HepG2 (cell line): ENCODE measurements around the gene TNC. TPM values are rescaled to one million over a fixed set of nuclear protein-coding genes. Genes with fewer than 3 reads are reported as not detected.

Experiments used
- ATAC-seq: fragments of 200-7000 bp; cut with Tn5 transposase; 3 replicates; pipeline ENCODE4 v1.9.1; 2020; ENCODE audit warnings: mild to moderate bottlenecking, moderate library complexity
- BruUV-seq: library from RNA; stranded (reverse); fragments of 400-500 nt; replicated peaks from 2 replicates; lab custom pipeline; 2021; lab: Mats Ljungman, UMichigan
- CTCF ChIA-PET: fragments of 300-600 bp; formaldehyde crosslinking; extraction: SDS; loops from one replicate; lab custom pipeline; 2021; ENCODE audit warnings: low total read pairs, inconsistent platforms, low intra/inter-chr PET ratio; lab: Yijun Ruan, JAX
- POLR2A ChIA-PET: fragments of 350-600 bp; sonication (Branson Sonifier 250); formaldehyde crosslinking; loops from one replicate; lab custom pipeline; 2020; ENCODE audit warnings: antibody characterized with exemption, inconsistent platforms; lab: Yijun Ruan, JAX
- DNase-seq: peaks from one replicate; pipeline ENCODE4 v3.0.0-alpha.2; 2015; ENCODE audit warnings: low spot score
- FAIRE-seq: peaks from 3 replicates; lab custom pipeline; 2011; peaks lifted over from hg19 to GRCh38; lab: Jason Lieb, UNC
- H2AFZ ChIP-seq: one replicate; pipeline ENCODE4 v1.6.1; 2011; ENCODE audit warnings: low read length, inconsistent platforms
- H3K27ac ChIP-seq: fragments of 300-600 bp; 3 replicates; pipeline ENCODE4 v1.8.0; 2011; ENCODE audit warnings: mixed run types, mild to moderate bottlenecking, mixed read lengths, low read length, inconsistent platforms; ENCODE audit not compliant: insufficient read depth; ENCODE audit errors: extremely low read length
- H3K27me3 ChIP-seq, 2 experiments: fragments of 200-600 bp in 1 of 2; 2 replicates in 1 of 2; 3 replicates in 1 of 2; pipeline versions ENCODE4 v1.6.0 to v1.8.0; 2011; ENCODE audit warnings: low read length in 2 of 2, mild to moderate bottlenecking in 2 of 2, moderate library complexity in 2 of 2, inconsistent platforms in 1 of 2; ENCODE audit not compliant: insufficient read depth in 2 of 2, control insufficient read depth in 1 of 2
- H3K36me3 ChIP-seq, 2 experiments: fragments of 200-600 bp in 1 of 2; replicated peaks in 1 of 2; 2 replicates in 1 of 2; 3 replicates in 1 of 2; pipeline versions ENCODE4 v1.5.1 to v1.8.0; 2011; ENCODE audit warnings: low read length in 2 of 2, inconsistent platforms in 1 of 2; ENCODE audit not compliant: insufficient read depth in 2 of 2, control insufficient read depth in 1 of 2
- H3K4me1 ChIP-seq: 2 replicates; pipeline ENCODE4 v1.5.1; 2012; ENCODE audit warnings: low read length, inconsistent platforms; ENCODE audit not compliant: insufficient read depth
- H3K4me2 ChIP-seq: 2 replicates; pipeline ENCODE4 v1.6.0; 2011; ENCODE audit warnings: low read depth, low read length, inconsistent platforms
- H3K4me3 ChIP-seq, 3 experiments: fragments of 200-600 bp in 1 of 3; sonication (generic), shearing (Covaris generic) in 1 of 3; replicated peaks in 1 of 3; 2 replicates each; pipeline ENCODE4 v1.5.1; 2011 to 2016; ENCODE audit warnings: low read length in 3 of 3, inconsistent platforms in 2 of 3, low read depth in 2 of 3, mild to moderate bottlenecking in 2 of 3, control low read depth in 1 of 3, mixed read lengths in 1 of 3; ENCODE audit not compliant: insufficient read depth in 1 of 3
- H3K79me2 ChIP-seq: one replicate; pipeline ENCODE4 v1.6.1; 2011; ENCODE audit warnings: low read length, inconsistent platforms; ENCODE audit not compliant: insufficient read depth
- H3K9ac ChIP-seq: 2 replicates; pipeline ENCODE4 v1.6.0; 2011; ENCODE audit warnings: mild to moderate bottlenecking, low read depth, low read length, inconsistent platforms; ENCODE audit not compliant: insufficient read depth
- H3K9me3 ChIP-seq: 2 replicates; pipeline ENCODE4 v1.5.1; 2012; ENCODE audit warnings: mild to moderate bottlenecking, low read length
- H4K20me1 ChIP-seq: 2 replicates; pipeline ENCODE4 v1.6.0; 2011; ENCODE audit warnings: inconsistent platforms, mild to moderate bottlenecking, low read length, moderate library complexity; ENCODE audit not compliant: insufficient read depth
- ARNT2 ChIP-seq: sonication (generic); formaldehyde crosslinking; IDR thresholded peaks from 2 replicates; pipeline ENCODE4 v1.8.0; 2022; ENCODE audit warnings: mild to moderate bottlenecking, low read depth, missing genetic modification reagents, moderate library complexity
- BCL6 ChIP-seq: IDR thresholded peaks from 2 replicates; pipeline ENCODE4 v1.6.1; 2016; ENCODE audit warnings: missing genetic modification reagents, missing compliant biosample characterization
- E2F1 ChIP-seq: sonication (generic); formaldehyde crosslinking; IDR thresholded peaks from 2 replicates; pipeline ENCODE4 v1.5.0; 2020; ENCODE audit warnings: missing genetic modification reagents
- FOXK2 ChIP-seq: fragments of 450-650 bp; IDR thresholded peaks from 2 replicates; pipeline ENCODE4 v1.6.1; 2016
- HDAC6 ChIP-seq: fragments of 200-600 bp; sonication (generic); IDR thresholded peaks from 2 replicates; pipeline ENCODE4 v1.7.0; 2017; ENCODE audit warnings: mild to moderate bottlenecking, antibody characterized with exemption, low read length, low read depth
- HMG20B ChIP-seq: conservative IDR thresholded peaks from 2 replicates; pipeline ENCODE4 v1.6.1; 2016; ENCODE audit warnings: missing genetic modification reagents, missing compliant biosample characterization
- IRX3 ChIP-seq: sonication (generic); formaldehyde crosslinking; IDR thresholded peaks from 2 replicates; pipeline ENCODE4 v1.8.1; 2023; ENCODE audit warnings: mild to moderate bottlenecking, low read depth, missing genetic modification reagents, borderline replicate concordance
- KDM4B ChIP-seq: sonication (generic); formaldehyde crosslinking; IDR thresholded peaks from 2 replicates; pipeline ENCODE4 v1.4.0; 2020; ENCODE audit warnings: missing genetic modification reagents
- MLX ChIP-seq: IDR thresholded peaks from 2 replicates; pipeline ENCODE4 v1.6.1; 2016
- NBN ChIP-seq: fragments of 450-650 bp; conservative IDR thresholded peaks from 2 replicates; pipeline ENCODE4 v1.6.1; 2017
- RXRA ChIP-seq: sonication (generic); formaldehyde crosslinking; IDR thresholded peaks from 2 replicates; pipeline ENCODE4 v1.5.1; 2020; ENCODE audit warnings: missing genetic modification reagents
- SIX4 ChIP-seq: sonication (generic); formaldehyde crosslinking; IDR thresholded peaks from 2 replicates; pipeline ENCODE4 v1.4.0; 2020; ENCODE audit warnings: missing genetic modification reagents
- ZNF10 ChIP-seq: sonication (generic); formaldehyde crosslinking; IDR thresholded peaks from 2 replicates; pipeline ENCODE4 v1.4.0; 2020; ENCODE audit warnings: mild to moderate bottlenecking, low read depth, missing genetic modification reagents, borderline replicate concordance
- ZNF556 ChIP-seq: sonication (generic); formaldehyde crosslinking; IDR thresholded peaks from 2 replicates; pipeline ENCODE4 v1.4.0; 2020; ENCODE audit warnings: mild to moderate bottlenecking, missing genetic modification reagents, borderline replicate concordance
- WGBS: methylation state at CpG from one replicate; pipeline ENCODE4 v1.1.6; 2017; ENCODE audit warnings: low lambda C conversion rate; 5-methylcytosine and 5-hydroxymethylcytosine counted together
- in situ Hi-C: cut with HindIII; loops from 2 replicates; pipeline ENCODE4 v1.10.0; 2017; ENCODE audit warnings: low pct_unique_long_range_greater_than_20kb; ENCODE audit not compliant: extremely low pct_ligation_motif_present
- intact Hi-C: fragments of 100-400 bp; cut with micrococcal nuclease; formaldehyde crosslinking; loops from one replicate; pipeline ENCODE4 v1.10.0; 2022; ENCODE audit not compliant: unreplicated experiment
- polyA plus RNA-seq, 8 experiments: library from polyadenylated mRNA; depleted of rRNA in 3 of 8; stranded (reverse) in 7 of 8; unstranded in 1 of 8; fragments of >200 nt; fragmentation: Illumina TruSeq in 4 of 8; extraction: Trizol in 4 of 8; gene quantifications; 2 replicates each; pipeline versions ENCODE4 v1.2.1 to v1.2.3, GENCODE V29; 2011 to 2016; ENCODE audit warnings: low read depth in 4 of 8, missing spikeins in 1 of 8, mixed read lengths in 1 of 8; ENCODE audit not compliant: insufficient read depth in 1 of 8
- total RNA-seq, 5 experiments: library from RNA; depleted of rRNA; stranded (reverse); fragments of >200 nt; fragmentation: Illumina TruSeq; extraction: Trizol; gene quantifications; 2 replicates each; pipeline ENCODE4 v1.2.3, GENCODE V29; 2016; ENCODE audit warnings: low read depth in 1 of 5

TNC gene
- total and polyA plus RNA-seq, 2 of the 13 experiments (the other 11 are each of a cell fraction or from before 2014, with no cell fraction given): not detected

GRCh38 chr9:115115117-115115880, 2.7 kb downstream of the TNC start (continued):
- TF ChIP-seq HMG20B: no peak
- no peak for TF ChIP-seq SIX4 (CRISPR knock-in tag)
- no peak for TF ChIP-seq HDAC6
- TF ChIP-seq E2F1: no peak
- no peak for TF ChIP-seq KDM4B (CRISPR knock-in tag)
- no peak for TF ChIP-seq NBN
- no peak for TF ChIP-seq BCL6

- intact Hi-C loops (no loop called here), in situ Hi-C loops (no loop called here)
- BruUV-seq: no TSS peak
- H2AFZ ChIP-seq: no peak overlapping the region
- H3K27ac ChIP-seq: no peak overlapping the region
- H4K20me1 ChIP-seq: no peaks in the 10 kb centered on the region
- 32% methylated on average over 2 of the region's 2 CpGs for WGBS
- H3K4me1 ChIP-seq: no peaks in the 10 kb centered on the region
- TF ChIP-seq MLX (CRISPR knock-in tag) (no peak), ZNF556 (no peak), RXRA (CRISPR knock-in tag) (no peak), ZNF10 (CRISPR knock-in tag) (no peak), ARNT2 (CRISPR knock-in tag) (no peak), FOXK2 (no peak), IRX3 (CRISPR knock-in tag) (no peak)
- peaks cover 0 to 9% of the 10 kb centered on the region in 2 experiments; a peak in 2 of 5 replicates for H3K27me3 ChIP-seq
- FAIRE-seq (no peak), DNase-seq (no peak), ATAC-seq (no peak)
- no peaks in the 10 kb centered on the region for H3K79me2 ChIP-seq
- POLR2A ChIA-PET: no interaction called here
- no peak overlapping the region for H3K4me2 ChIP-seq
- no peaks in the 10 kb centered on the region for H3K36me3 ChIP-seq
- no peak overlapping the region for H3K4me3 ChIP-seq
- H3K9me3 ChIP-seq: no peaks in the 10 kb centered on the region
- CTCF ChIA-PET: no interaction called here
- H3K9ac ChIP-seq: no peak overlapping the region
Observed at GRCh38 chr9:115114546-115114945, 3.4 kb downstream of the TNC start.
